GM23338 (cell line): ENCODE data around the gene DAPK2.

ENCODE experiments used
- CREB1 ChIP-seq: fragments of 250-450 bp; sonication (Bioruptor Pico); IDR thresholded peaks from 2 replicates; pipeline ENCODE4 v1.5.0; 2020; ENCODE audit warnings: low read depth, mild to moderate bottlenecking, moderate library complexity
- EZH2 ChIP-seq: fragments of 200-600 bp; sonication (generic); IDR thresholded peaks from one replicate; pipeline ENCODE4 v1.8.0; 2017; ENCODE audit warnings: antibody characterized with exemption, mild to moderate bottlenecking, low read depth; ENCODE audit not compliant: unreplicated experiment
- EZH2phosphoT487 ChIP-seq: fragments of 200-600 bp; sonication (generic); IDR thresholded peaks from one replicate; pipeline ENCODE4 v1.8.1; 2018; ENCODE audit warnings: antibody characterized with exemption; ENCODE audit not compliant: unreplicated experiment
- JUNB ChIP-seq: IDR thresholded peaks from one replicate; pipeline ENCODE4 v1.6.1; 2016; ENCODE audit warnings: antibody characterized with exemption; ENCODE audit not compliant: unreplicated experiment
- POLR2AphosphoS5 ChIP-seq: IDR thresholded peaks from 2 replicates; pipeline ENCODE4 v1.6.1; 2016; ENCODE audit warnings: antibody characterized with exemption, low read depth
- ZNF331 ChIP-seq: fragments of 250-450 bp; sonication (Bioruptor Pico); IDR thresholded peaks from 2 replicates; pipeline ENCODE4 v1.5.0; 2020; ENCODE audit warnings: low read depth, mild to moderate bottlenecking, moderate library complexity
- TF ChIP-seq, protein P1 (sequence below), 2 experiments: fragments of 200-600 bp in 1 of 2; sonication (generic) in 1 of 2; conservative IDR thresholded peaks; 2 replicates each; pipeline versions ENCODE4 v1.5.1 to v1.6.1; 2016 to 2017; ENCODE audit warnings: antibody characterized with exemption in 2 of 2, low read depth in 2 of 2, mild to moderate bottlenecking in 2 of 2, moderate library complexity in 1 of 2
- TF ChIP-seq, protein P2 (sequence below): IDR thresholded peaks from one replicate; pipeline ENCODE4 v1.6.1; 2018; ENCODE audit warnings: antibody characterized with exemption; ENCODE audit not compliant: unreplicated experiment

DNA sequence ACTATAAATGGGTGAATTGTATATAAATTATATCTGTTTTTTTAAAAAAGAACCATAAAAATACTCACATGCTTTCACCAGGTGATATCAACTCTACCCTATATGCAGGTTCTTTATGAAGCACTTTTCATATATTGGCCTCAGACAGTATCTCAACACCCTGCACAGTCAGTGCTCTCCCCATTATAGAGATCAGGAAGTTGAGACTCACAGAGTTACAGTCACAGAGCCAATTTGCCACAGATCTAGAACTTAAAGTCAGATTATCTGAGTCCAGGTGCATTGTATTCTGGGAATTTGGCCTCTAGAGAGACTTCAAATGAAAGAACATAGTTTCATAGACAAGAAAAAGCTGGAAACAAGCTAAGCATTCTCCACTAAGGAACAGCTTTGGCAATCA lies 38.1 kb downstream of the DAPK2 start:
- TF ChIP-seq, protein P1, sequence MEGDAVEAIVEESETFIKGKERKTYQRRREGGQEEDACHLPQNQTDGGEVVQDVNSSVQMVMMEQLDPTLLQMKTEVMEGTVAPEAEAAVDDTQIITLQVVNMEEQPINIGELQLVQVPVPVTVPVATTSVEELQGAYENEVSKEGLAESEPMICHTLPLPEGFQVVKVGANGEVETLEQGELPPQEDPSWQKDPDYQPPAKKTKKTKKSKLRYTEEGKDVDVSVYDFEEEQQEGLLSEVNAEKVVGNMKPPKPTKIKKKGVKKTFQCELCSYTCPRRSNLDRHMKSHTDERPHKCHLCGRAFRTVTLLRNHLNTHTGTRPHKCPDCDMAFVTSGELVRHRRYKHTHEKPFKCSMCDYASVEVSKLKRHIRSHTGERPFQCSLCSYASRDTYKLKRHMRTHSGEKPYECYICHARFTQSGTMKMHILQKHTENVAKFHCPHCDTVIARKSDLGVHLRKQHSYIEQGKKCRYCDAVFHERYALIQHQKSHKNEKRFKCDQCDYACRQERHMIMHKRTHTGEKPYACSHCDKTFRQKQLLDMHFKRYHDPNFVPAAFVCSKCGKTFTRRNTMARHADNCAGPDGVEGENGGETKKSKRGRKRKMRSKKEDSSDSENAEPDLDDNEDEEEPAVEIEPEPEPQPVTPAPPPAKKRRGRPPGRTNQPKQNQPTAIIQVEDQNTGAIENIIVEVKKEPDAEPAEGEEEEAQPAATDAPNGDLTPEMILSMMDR (conservative IDR thresholded peaks at IDR 0.05; ENCODE audit: low read depth in 2 of 2): no peak
- TF ChIP-seq JUNB (no peak), POLR2AphosphoS5 (no peak), EZH2 (no peak), EZH2phosphoT487 (no peak), CREB1 (no peak), ZNF331 (CRISPR knock-in tag) (no peak)
- TF ChIP-seq, protein P2, sequence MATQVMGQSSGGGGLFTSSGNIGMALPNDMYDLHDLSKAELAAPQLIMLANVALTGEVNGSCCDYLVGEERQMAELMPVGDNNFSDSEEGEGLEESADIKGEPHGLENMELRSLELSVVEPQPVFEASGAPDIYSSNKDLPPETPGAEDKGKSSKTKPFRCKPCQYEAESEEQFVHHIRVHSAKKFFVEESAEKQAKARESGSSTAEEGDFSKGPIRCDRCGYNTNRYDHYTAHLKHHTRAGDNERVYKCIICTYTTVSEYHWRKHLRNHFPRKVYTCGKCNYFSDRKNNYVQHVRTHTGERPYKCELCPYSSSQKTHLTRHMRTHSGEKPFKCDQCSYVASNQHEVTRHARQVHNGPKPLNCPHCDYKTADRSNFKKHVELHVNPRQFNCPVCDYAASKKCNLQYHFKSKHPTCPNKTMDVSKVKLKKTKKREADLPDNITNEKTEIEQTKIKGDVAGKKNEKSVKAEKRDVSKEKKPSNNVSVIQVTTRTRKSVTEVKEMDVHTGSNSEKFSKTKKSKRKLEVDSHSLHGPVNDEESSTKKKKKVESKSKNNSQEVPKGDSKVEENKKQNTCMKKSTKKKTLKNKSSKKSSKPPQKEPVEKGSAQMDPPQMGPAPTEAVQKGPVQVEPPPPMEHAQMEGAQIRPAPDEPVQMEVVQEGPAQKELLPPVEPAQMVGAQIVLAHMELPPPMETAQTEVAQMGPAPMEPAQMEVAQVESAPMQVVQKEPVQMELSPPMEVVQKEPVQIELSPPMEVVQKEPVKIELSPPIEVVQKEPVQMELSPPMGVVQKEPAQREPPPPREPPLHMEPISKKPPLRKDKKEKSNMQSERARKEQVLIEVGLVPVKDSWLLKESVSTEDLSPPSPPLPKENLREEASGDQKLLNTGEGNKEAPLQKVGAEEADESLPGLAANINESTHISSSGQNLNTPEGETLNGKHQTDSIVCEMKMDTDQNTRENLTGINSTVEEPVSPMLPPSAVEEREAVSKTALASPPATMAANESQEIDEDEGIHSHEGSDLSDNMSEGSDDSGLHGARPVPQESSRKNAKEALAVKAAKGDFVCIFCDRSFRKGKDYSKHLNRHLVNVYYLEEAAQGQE: no peak
